Kidney epithelial cell (primary cell): ENCODE measurements around the gene NDST1. TPM values are rescaled to one million over a fixed set of nuclear protein-coding genes. Genes with fewer than 3 reads are reported as not detected.

Experiments used
- DNase-seq: peaks from one replicate; pipeline ENCODE4 v3.0.0-alpha.2; 2010; ENCODE audit warnings: low read depth
- H3K27me3 ChIP-seq: 2 replicates; pipeline ENCODE4 v1.6.0; 2011; ENCODE audit warnings: low read length; ENCODE audit not compliant: control insufficient read depth, insufficient read depth
- H3K36me3 ChIP-seq: 2 replicates; pipeline ENCODE4 v1.5.1; 2011; ENCODE audit warnings: low read length; ENCODE audit not compliant: control insufficient read depth, insufficient read depth
- H3K4me3 ChIP-seq: 2 replicates; pipeline ENCODE4 v1.5.1; 2011; ENCODE audit warnings: low read depth, mild to moderate bottlenecking, control low read depth, low read length
- total RNA-seq: library from RNA; depleted of rRNA; stranded (reverse); fragments of >200 nt; gene quantifications from 2 replicates; pipeline ENCODE4 v1.2.3, GENCODE V29; 2015
- TF ChIP-seq, protein P1 (sequence below): IDR thresholded peaks from 2 replicates; pipeline ENCODE4 v1.5.1; 2011; ENCODE audit warnings: mild to moderate bottlenecking, moderate library complexity, low read length, control low read depth, inconsistent platforms; ENCODE audit not compliant: insufficient read depth, poor library complexity, severe bottlenecking

NDST1 gene
- total RNA-seq, 1 donor from 2014 or later: 192 TPM

DNA sequence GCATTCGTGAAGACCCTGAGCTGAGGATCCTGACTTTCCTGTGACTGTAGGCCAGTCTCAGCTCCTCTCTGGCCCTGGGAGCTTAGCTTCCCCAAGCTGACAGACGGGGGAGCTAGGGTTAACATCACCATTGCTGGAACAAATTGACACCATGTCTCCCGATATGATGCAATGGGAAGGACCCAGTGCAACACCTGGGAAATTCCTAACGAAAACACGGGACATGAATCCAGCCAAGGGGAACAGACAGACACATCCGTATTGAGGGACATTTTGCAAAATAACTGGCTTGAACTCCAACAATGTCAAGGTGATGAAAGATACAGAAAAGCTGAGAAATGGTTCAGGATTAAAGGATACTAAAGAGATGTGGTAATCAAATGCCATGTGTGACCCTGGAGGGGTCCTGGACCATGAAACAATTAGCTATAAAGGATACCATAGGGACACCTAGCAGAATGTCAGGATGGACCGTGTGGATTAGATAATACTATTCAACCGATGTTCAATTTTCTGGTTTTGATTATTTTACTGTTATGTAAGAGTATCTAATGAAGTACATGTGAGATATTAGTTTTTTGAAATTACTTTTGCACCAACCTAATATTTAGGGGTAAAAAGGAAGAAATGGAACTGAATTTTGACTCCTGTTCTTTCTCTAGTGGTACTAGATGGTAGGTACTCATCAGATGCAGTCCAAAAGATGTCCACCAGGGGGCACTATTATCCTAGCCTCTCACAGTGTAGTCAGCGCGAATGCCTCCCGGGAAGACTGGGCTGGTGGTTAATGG lies 52.7 kb downstream of the NDST1 start:
- peak; percentile 42 for DNase-seq
- no peaks in the 10 kb centered on the region for H3K27me3 ChIP-seq
- H3K4me3 ChIP-seq: no peak overlapping the region
- TF ChIP-seq, protein P1, sequence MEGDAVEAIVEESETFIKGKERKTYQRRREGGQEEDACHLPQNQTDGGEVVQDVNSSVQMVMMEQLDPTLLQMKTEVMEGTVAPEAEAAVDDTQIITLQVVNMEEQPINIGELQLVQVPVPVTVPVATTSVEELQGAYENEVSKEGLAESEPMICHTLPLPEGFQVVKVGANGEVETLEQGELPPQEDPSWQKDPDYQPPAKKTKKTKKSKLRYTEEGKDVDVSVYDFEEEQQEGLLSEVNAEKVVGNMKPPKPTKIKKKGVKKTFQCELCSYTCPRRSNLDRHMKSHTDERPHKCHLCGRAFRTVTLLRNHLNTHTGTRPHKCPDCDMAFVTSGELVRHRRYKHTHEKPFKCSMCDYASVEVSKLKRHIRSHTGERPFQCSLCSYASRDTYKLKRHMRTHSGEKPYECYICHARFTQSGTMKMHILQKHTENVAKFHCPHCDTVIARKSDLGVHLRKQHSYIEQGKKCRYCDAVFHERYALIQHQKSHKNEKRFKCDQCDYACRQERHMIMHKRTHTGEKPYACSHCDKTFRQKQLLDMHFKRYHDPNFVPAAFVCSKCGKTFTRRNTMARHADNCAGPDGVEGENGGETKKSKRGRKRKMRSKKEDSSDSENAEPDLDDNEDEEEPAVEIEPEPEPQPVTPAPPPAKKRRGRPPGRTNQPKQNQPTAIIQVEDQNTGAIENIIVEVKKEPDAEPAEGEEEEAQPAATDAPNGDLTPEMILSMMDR: peak; percentile 80
- no peaks in the 10 kb centered on the region for H3K36me3 ChIP-seq

DNA sequence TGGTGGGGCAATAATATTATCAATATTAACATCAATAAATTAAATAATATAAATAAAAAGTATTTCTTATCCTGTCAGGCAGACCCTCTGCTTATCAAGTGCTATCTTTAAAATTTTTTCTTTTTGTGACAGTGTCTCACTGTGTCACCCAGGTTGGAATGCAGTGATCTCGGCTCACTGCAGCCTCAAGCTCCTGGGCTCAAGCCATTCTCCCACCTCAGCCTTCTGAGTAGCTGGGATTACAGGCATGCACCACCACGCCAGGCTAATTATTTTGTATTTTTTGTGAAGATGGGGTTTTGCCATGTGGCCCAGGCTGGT lies 53.2 kb downstream of the NDST1 start:
- no peak overlapping the region for H3K4me3 ChIP-seq
- no peaks in the 10 kb centered on the region for H3K36me3 ChIP-seq
- no peaks in the 10 kb centered on the region for H3K27me3 ChIP-seq
- TF ChIP-seq, protein P1: no peak
- no peak for DNase-seq

DNA sequence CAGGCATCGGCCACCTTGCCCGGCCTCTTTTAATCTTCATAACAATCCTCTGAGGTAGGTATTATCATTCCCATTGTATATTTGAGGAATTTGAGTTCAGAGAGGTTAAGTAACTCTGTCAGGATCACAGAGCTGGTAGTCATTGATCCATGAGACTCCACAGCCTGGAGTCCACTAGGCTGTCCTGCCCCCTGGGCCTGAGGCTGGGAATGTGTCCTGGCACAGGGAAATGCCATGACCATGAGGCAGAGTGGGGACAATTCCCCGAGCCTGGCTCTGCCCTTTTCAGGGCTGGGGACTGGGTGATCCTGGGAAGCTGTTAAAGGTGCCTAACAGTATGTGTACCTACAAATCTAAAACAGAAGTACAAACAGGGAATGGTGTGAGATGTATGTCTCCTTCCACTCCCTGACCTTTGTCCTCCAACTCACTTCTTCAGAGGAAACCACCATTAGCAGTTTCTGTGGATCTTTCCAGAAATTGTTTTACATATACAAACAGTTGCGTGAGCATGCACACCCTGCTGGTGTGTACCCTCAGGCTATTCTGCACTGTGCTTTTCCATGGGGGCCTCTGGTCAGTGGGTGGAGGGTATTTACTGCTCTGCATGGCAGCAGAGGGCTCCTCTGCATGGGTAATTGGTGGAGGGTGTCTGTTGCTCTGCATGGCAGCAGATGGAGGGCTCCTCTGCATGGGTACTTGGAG lies 53.8 kb downstream of the NDST1 start:
- Histone ChIP-seq H3K36me3 (no peaks in the 10 kb centered on the region), H3K4me3 (no peak overlapping the region), H3K27me3 (no peaks in the 10 kb centered on the region)
- TF ChIP-seq, protein P1: no peak
- no peak for DNase-seq

DNA sequence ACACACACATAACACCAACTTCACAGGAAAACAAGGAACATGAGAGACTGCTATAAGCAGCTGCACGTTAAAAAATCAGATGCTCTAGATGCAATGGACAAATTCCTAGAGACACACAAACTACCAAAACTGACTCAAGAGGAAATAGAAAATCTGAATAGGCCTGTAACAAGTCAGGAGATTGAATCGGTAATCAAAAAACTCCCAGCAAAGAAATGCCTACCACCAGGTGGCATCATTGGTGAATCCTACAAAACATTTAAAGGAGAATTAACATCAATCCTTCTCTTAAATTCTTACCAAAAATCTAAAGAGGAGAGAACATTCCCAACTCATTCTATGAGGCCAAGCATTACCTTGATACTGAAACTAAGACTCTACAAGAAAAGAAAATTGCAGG lies 54.9 kb downstream of the NDST1 start:
- TF ChIP-seq, protein P1: peak; percentile 46
- Histone ChIP-seq H3K27me3 (no peaks in the 10 kb centered on the region), H3K4me3 (no peak overlapping the region), H3K36me3 (no peaks in the 10 kb centered on the region)
- no peak for DNase-seq

DNA sequence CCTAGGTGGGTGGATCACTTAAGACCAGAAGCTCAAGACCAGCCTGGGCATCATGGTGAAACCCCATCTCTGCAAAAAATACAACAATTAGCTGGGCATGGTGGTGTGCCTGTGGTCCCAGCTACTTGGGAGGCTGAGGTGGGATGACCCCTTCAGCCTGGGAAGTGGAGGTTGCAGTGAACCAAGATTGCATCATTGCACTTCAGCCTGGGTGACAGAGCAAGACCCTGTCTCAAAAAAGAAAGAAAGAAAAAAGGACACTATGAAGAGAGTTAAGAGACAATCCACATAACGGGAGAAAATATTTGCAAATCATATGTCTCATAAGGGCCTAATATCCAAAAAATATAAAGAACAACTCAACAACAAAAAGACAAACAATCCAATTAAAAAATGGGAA lies 57.9 kb downstream of the NDST1 start:
- H3K36me3 ChIP-seq: no peaks in the 10 kb centered on the region
- no peak overlapping the region for H3K4me3 ChIP-seq
- TF ChIP-seq, protein P1: no peak
- no peak for DNase-seq
- H3K27me3 ChIP-seq: no peaks in the 10 kb centered on the region
